Activated T-cell treated with anti-CD3 and anti-CD28 coated beads, Interleukin-2, amount 50 U/mL, for 24 hours (primary cell): ENCODE measurements around the gene ARVCF.
"Not testable (repeated sequence)": the region's sequence is repeated elsewhere in the genome, so short reads cannot be mapped to it uniquely, and the experiment has no call there.

Source experiments
- DNase-seq: peaks from one replicate; pipeline ENCODE4 v3.0.0-alpha.2; 2020
- H3K27ac Mint-ChIP-seq: 2 replicates; pipeline ENCODE4 v1.8.0; 2020; ENCODE audit warnings: mild to moderate bottlenecking, mixed read lengths
- H3K27me3 Mint-ChIP-seq: 2 replicates; pipeline ENCODE4 v1.8.0; 2020; ENCODE audit warnings: mixed read lengths
- H3K36me3 Mint-ChIP-seq: 2 replicates; pipeline ENCODE4 v1.8.0; 2020; ENCODE audit warnings: low read depth, mixed read lengths
- H3K4me1 Mint-ChIP-seq: 2 replicates; pipeline ENCODE4 v1.8.0; 2020; ENCODE audit warnings: low read depth, mixed read lengths
- H3K4me3 Mint-ChIP-seq: 2 replicates; pipeline ENCODE4 v1.8.0; 2020; ENCODE audit warnings: mild to moderate bottlenecking, moderate library complexity, mixed read lengths
- H3K9me3 Mint-ChIP-seq: 2 replicates; pipeline ENCODE4 v1.8.0; 2020; ENCODE audit warnings: mixed read lengths

The ARVCF gene

GRCh38 chr22:19940536-19941364 is 75.9 kb downstream of the ARVCF start:
- Mint-ChIP-seq H3K27ac (peak overlapping the region; percentile 96), H3K36me3 (peaks cover 54% of the 10 kb centered on the region), H3K9me3 (peaks cover 9% of the 10 kb centered on the region), H3K4me1 (peaks cover 35% of the 10 kb centered on the region), H3K4me3 (peak overlapping the region; percentile 93), H3K27me3 (no peaks in the 10 kb centered on the region)
- DNase-seq, result no peak

DNA sequence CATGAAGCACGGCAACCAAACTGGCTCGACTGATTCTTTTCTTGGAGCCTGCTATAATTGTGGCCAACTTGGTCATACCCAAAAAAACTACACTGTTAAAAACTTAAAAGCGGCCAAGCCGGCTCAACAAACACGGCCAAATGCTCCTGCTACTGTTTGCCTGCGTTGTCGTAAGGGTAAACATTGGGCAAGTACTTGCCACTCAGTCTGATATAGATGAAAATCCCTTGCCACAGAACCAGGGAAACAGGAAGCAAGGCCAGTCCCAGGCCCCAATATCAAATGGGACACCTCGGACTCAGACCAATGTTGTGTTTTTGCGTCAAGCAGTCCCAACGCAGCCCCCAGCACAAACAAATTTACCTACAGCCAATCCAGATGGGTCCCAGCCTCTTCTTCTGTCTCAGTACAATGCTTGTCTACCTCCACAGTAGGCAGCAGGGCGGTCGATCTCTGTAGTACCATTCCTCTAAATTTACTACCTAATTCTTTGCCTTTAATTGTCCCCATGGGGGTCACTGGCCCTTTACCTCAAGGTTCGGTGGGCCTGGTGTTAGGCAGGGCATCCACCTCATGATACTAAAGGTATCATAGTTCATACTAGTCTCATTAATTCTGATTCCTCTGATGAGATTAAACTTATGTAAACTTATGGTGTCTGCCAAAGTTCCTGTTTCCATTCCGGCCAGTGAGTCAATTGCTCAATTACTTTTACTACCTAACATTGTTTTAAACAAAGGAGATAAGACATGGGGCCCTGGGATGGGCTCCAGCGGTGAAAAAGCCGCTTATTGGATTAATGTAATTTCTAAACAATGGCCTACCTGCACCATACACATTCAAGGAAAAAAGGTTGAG is 78.8 kb downstream of the ARVCF start:
- H3K9me3 Mint-ChIP-seq, result peaks cover 14% of the 10 kb centered on the region
- no peak overlapping the region for H3K27ac Mint-ChIP-seq
- H3K4me1 Mint-ChIP-seq, result peaks cover 15% of the 10 kb centered on the region
- no peak overlapping the region for H3K4me3 Mint-ChIP-seq
- H3K36me3 Mint-ChIP-seq, result peaks cover 46% of the 10 kb centered on the region
- DNase-seq, result no peak
- no peaks in the 10 kb centered on the region for H3K27me3 Mint-ChIP-seq

- Mint-ChIP-seq H3K36me3 (peaks cover 34% of the 10 kb centered on the region), H3K27me3 (no peaks in the 10 kb centered on the region), H3K4me1 (peaks cover 9% of the 10 kb centered on the region), H3K9me3 (peaks cover 14% of the 10 kb centered on the region), H3K27ac (no peak overlapping the region), H3K4me3 (no peak overlapping the region)
- DNase-seq, result no peak
Observed at GRCh38 chr22:19936513-19936912, 80.1 kb downstream of the ARVCF start.

GRCh38 chr22:19935123-19935718 is 81.4 kb downstream of the ARVCF start:
- H3K4me3 Mint-ChIP-seq, result not testable (repeated sequence)
- H3K36me3 Mint-ChIP-seq, result peaks cover 32% of the 10 kb centered on the region

DNA sequence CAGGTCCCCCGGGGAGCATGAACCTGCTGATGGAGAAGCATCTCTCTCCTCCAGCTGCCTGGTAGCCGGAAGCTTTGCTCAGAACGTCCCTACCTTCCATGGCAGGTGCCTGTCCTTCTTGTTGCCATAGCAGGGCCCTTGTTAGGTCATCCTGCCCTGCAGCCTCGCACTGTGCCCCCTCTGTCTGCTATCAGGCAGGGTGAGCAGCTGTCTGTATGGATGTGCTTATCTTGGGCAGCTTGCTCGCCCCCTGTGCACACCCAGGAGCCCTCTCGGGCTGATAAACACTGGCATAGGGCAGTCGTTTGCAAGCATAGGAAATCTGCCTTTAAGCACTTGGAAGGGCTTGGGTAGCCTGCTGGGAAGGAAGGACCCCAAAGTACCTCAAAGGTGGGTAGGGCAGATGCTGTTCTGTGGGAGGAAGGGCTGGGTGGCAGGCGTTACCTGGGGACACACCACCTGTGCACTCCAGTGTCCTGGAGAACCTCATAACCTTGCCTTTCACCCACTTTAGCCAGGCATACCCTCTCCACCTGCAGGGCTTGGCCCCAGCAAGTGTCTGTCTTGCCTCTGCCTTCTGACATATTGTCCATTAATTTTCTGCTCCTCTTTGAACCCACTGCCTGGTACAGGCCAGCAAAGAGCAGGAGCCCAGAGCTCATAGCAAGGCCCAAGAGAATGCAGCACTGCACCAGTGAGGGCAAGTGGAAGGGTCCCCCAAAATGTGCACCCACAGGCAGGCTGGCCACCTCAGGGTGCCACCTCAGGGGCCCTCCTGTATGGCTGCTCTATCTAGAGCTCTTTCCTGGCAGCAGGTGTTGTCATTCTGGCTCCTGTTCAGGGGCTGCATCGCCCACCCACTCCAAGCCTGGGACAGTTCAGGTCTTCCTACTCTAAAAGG is 83.0 kb downstream of the ARVCF start:
- no peak overlapping the region for H3K27ac Mint-ChIP-seq

More at GRCh38 chr22:19935123-19935718, 81.4 kb downstream of the ARVCF start:
- not testable (repeated sequence) for H3K27me3 Mint-ChIP-seq, DNase-seq, H3K4me1 Mint-ChIP-seq, H3K27ac Mint-ChIP-seq
- H3K9me3 Mint-ChIP-seq, result peaks cover 14% of the 10 kb centered on the region

DNA sequence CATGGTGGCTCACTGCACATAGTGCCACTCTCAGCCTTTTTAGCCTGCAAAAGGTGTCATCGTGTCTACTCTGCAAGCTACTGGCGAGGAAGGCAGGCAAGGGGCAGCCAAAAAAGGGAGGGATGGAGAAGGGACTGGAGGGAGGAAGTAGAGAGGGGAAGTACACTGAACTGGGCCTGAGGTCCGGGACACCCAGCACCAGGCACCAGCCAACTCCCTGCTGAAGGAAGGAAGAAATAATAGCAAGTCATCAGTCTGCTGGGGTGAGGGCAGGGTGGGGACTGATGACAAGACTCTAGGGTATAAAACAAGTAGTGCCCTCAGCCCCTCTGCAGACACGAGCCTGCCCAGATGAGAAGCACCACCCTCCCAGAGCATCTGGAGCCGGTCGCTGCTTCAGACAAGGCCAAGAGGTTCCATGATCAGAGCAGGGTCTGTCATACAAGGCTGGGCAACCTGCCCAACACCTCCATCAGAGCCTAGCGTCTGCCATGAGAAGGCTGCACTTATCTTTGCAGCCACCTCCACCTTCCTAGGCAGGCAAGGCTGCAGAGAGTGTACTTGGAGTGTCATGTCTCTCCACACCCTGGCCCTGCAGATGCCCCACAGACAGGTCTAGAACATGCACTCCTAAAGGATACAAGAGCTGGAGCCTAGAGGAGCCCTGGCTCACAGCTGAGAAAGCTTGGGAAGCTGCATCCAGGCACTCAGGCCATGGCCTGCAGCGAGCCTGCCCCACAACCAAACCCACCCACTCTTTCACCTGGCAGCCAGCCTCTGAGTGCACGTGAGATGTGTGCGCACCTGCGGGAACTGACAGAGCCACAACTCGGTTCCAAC is 84.0 kb downstream of the ARVCF start:
- peaks cover 14% of the 10 kb centered on the region for H3K9me3 Mint-ChIP-seq

More for the DNA sequence above, 83.0 kb downstream of the ARVCF start:
- DNase-seq, result no peak
- H3K4me1 Mint-ChIP-seq, result peaks cover 4% of the 10 kb centered on the region
- peaks cover 14% of the 10 kb centered on the region for H3K9me3 Mint-ChIP-seq
- H3K4me3 Mint-ChIP-seq, result no peak overlapping the region
- peaks cover 33% of the 10 kb centered on the region for H3K36me3 Mint-ChIP-seq
- H3K27me3 Mint-ChIP-seq, result no peaks in the 10 kb centered on the region

GRCh38 chr22:19931514-19931913 is 85.1 kb downstream of the ARVCF start:
- no peak for DNase-seq
- H3K4me3 Mint-ChIP-seq, result no peak overlapping the region
- no peaks in the 10 kb centered on the region for H3K27me3 Mint-ChIP-seq
- H3K4me1 Mint-ChIP-seq, result peaks cover 4% of the 10 kb centered on the region
- H3K9me3 Mint-ChIP-seq, result peaks cover 12% of the 10 kb centered on the region
- H3K27ac Mint-ChIP-seq, result no peak overlapping the region
- H3K36me3 Mint-ChIP-seq, result peaks cover 17% of the 10 kb centered on the region

More for the DNA sequence above, 84.0 kb downstream of the ARVCF start:
- peaks cover 4% of the 10 kb centered on the region for H3K4me1 Mint-ChIP-seq
- DNase-seq, result no peak
- H3K27me3 Mint-ChIP-seq, result no peaks in the 10 kb centered on the region
- no peak overlapping the region for H3K27ac Mint-ChIP-seq
- peaks cover 28% of the 10 kb centered on the region for H3K36me3 Mint-ChIP-seq
- H3K4me3 Mint-ChIP-seq, result no peak overlapping the region

- peaks cover 4% of the 10 kb centered on the region for H3K4me1 Mint-ChIP-seq
- DNase-seq, result no peak
- no peak overlapping the region for H3K4me3 Mint-ChIP-seq
- peaks cover 6% of the 10 kb centered on the region for H3K9me3 Mint-ChIP-seq
- no peak overlapping the region for H3K27ac Mint-ChIP-seq
- H3K36me3 Mint-ChIP-seq, result peaks cover 10% of the 10 kb centered on the region
- H3K27me3 Mint-ChIP-seq, result no peaks in the 10 kb centered on the region
Observed at GRCh38 chr22:19930551-19931486, 85.8 kb downstream of the ARVCF start.

DNA sequence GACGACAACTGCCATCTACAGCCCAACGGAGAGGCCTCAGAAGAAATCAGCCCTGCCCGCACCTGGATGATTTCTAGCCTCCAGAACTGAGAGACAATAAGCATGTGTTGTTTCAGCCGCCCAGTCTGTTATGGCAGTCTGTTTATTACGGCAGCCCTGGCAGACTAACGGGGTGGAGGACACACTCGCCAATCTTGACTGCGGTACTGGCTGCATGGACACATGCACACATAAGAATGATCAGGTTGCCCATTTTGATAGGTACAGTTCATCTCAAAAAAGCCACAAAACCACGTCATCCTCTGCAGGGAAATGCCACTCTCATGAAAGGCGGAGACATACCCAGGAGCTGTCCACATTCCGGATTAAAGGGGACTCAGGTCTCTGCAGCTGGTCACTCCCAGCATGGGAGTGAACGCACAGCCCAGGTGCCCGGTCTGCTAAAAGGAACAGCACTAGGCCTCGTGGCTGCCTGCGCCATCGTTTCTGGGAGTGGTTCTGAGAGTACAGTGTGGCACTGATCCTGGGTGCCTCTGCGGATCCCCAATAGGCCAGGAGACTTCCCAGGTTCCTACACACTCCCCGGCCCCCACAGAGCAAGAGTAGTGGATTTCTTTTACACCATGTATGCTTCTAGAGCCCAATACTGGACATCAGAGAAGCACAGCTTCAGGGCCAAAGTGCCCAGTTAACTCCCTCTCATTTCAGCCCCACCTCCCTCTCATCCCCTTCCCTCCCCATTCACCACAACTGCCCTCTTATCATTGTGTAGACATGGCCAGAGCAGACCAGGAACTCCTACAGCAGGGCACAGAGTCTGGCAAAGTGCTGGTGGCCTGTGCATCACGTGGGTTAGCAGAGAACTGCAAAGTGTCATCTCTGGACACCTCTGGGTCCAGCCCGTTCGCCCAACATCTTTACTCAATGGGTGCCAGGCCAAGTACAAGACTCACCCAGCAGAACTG is 86.8 kb downstream of the ARVCF start:
- Mint-ChIP-seq H3K27ac (no peak overlapping the region), H3K4me1 (peaks cover 4% of the 10 kb centered on the region), H3K36me3 (peaks cover 3% of the 10 kb centered on the region), H3K4me3 (no peak overlapping the region), H3K9me3 (no peaks in the 10 kb centered on the region), H3K27me3 (no peaks in the 10 kb centered on the region)
- DNase-seq, result no peak

DNA sequence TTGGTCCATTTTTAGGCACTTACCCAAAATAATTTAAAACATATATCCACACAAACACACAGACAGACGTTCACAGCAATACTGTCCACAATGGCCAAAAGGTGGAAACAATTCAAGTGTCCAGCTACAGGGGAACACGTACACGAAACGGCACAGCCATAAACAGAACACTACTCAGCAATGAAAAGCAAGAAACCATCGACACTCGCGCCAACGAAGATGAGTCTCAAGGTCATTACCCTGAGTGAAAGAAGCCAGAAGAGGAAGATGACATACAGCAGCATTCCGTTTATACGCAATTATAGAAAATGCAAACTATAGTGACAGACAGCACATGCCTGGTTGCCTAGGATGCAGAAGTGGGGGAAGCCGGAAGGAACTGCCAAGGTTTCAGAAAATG is 88.4 kb downstream of the ARVCF start:
- Mint-ChIP-seq H3K9me3 (no peaks in the 10 kb centered on the region), H3K36me3 (peaks cover 8% of the 10 kb centered on the region), H3K4me1 (peaks cover 4% of the 10 kb centered on the region), H3K27me3 (no peaks in the 10 kb centered on the region), H3K27ac (no peak overlapping the region), H3K4me3 (no peak overlapping the region)
- DNase-seq, result no peak

DNA sequence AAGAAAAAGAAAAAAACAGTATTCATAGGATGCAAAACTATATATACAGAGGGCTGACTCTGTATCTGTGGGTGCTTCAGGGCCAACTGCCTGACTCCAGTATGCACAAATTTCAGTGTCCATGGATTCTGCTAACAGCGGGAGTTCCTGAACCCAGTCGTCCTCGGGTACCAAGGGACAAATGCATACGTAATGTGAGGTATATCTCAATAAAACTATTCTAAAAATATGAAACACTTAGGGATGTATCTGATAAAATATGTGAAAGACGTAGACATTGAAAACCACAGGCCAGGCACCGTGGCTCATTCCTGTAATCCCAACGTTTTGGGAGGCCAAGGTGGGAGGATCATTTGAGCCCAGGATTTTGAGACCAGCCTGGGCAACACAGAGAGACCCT is 88.9 kb downstream of the ARVCF start:
- H3K27ac Mint-ChIP-seq, result no peak overlapping the region
- no peaks in the 10 kb centered on the region for H3K27me3 Mint-ChIP-seq
- H3K9me3 Mint-ChIP-seq, result no peaks in the 10 kb centered on the region
- peaks cover 4% of the 10 kb centered on the region for H3K4me1 Mint-ChIP-seq
- H3K36me3 Mint-ChIP-seq, result peaks cover 11% of the 10 kb centered on the region
- H3K4me3 Mint-ChIP-seq, result no peak overlapping the region
- DNase-seq, result no peak
